Adrenal gland (tissue), 12 donors: ENCODE data around the gene PRSS21. TPM values are rescaled to one million over a fixed set of nuclear protein-coding genes. Genes with fewer than 3 reads are reported as not detected.

Experiments used
- DNase-seq, 7 donors: peaks; one replicate each; pipeline ENCODE4 v3.0.0-alpha.2; 2019 to 2020
- H3K27ac ChIP-seq, 5 donors: fragments of 200-600 bp; sonication (generic) in 4 of 5; 1 replicate in 3 of 5; 2 replicates in 2 of 5; pipeline versions ENCODE4 v1.5.1 to v1.8.0; 2016 to 2020; ENCODE audit warnings: mild to moderate bottlenecking in 1 of 5
- H3K27me3 ChIP-seq: fragments of 200-600 bp; 2 replicates; pipeline ENCODE4 v1.8.0; 2021
- H3K36me3 ChIP-seq, 2 donors: fragments of 200-600 bp; replicated peaks in 1 of 2; 1 replicate in 1 of 2; 2 replicates in 1 of 2; pipeline versions ENCODE4 v1.5.1 to v1.8.0; 2018 to 2022
- H3K4me1 ChIP-seq, 2 donors: fragments of 200-600 bp; replicated peaks in 1 of 2; 1 replicate in 1 of 2; 2 replicates in 1 of 2; pipeline versions ENCODE4 v1.5.1 to v1.8.0; 2018 to 2021
- H3K4me3 ChIP-seq, 4 donors: fragments of 200-600 bp; sonication (generic) in 3 of 4; one replicate each; pipeline ENCODE4 v1.5.1; 2016 to 2018
- H3K9me3 ChIP-seq, 3 donors: fragments of 200-600 bp; sonication (generic) in 1 of 3; replicated peaks in 1 of 3; 1 replicate in 2 of 3; 2 replicates in 1 of 3; pipeline versions ENCODE4 v1.5.1 to v1.8.0; 2016 to 2021
- POLR2A ChIP-seq, 2 donors: fragments of 450-650 bp; IDR thresholded peaks; one replicate each; pipeline ENCODE4 v1.6.1; 2017; ENCODE audit warnings: antibody characterized with exemption in 2 of 2, mild to moderate bottlenecking in 2 of 2, moderate library complexity in 1 of 2
- WGBS, 4 donors: extraction: QIAGEN DNeasy Blood & Tissue Kit in 2 of 4; methylation state at CpG; one replicate each; pipeline versions ENCODE4 v1.1.5 to v1.1.7; 2013 to 2017; 5-methylcytosine and 5-hydroxymethylcytosine counted together
- intact Hi-C, 2 donors: fragments of 100-400 bp; cut with DNase I; formaldehyde crosslinking; loops; one replicate each; pipeline versions ENCODE4 v1.14.1 to v1.15.0; 2022 to 2023
- polyA plus RNA-seq, 3 donors: library from polyadenylated mRNA; stranded (reverse); fragments of 200-250 nt in 2 of 3; fragments of 350-450 nt in 1 of 3; fragmentation: Illumina TruSeq in 1 of 3; extraction: RNeasy Lipid Tissue Mini Kit (QIAGEN cat#74804) in 1 of 3; gene quantifications; one replicate each; pipeline ENCODE4 v1.2.3, GENCODE V29; 2013 to 2014
- total RNA-seq, 9 donors: library from RNA; depleted of rRNA in 4 of 9; stranded (reverse); fragments of >200 nt in 4 of 9; fragments of 120-200 nt in 1 of 9; fragmentation: NEBNext Ultra II Directional in 1 of 9; extraction: Animal tissue kit (Norgen Biotek cat#: 25700) in 1 of 9; gene quantifications; one replicate each; pipeline versions ENCODE4 v1.1.0 to v1.2.4, GENCODE V29; 2013 to 2023
- TF ChIP-seq, protein P1 (sequence below), 6 experiments: fragments of 450-650 bp in 4 of 6; fragments of 200-600 bp in 2 of 6; sonication (generic) in 1 of 6; IDR thresholded peaks; 1 replicate in 5 of 6; 2 replicates in 1 of 6; pipeline versions ENCODE4 v1.5.1 to v1.8.0; 2016 to 2021; ENCODE audit warnings: antibody characterized with exemption in 6 of 6, mild to moderate bottlenecking in 2 of 6, moderate library complexity in 1 of 6
- donor health status: healthy with polysubstance abuse.
- donor health status: Bipolar disorder and iron deficiency.
- donor health status: DM: yes; HTN: yes; CAD: no.
- donor health status: DM: no; HTN: no; CAD: no.
- donor health status: DM: no; HTN: no; CAD: no.
- donor health status: DM: yes; HTN: yes; CAD: no.

The PRSS21 gene
- total and polyA plus RNA-seq, 12 donors: 0.20 to 2.6 (median 0.85) TPM; not detected in 6

DNA sequence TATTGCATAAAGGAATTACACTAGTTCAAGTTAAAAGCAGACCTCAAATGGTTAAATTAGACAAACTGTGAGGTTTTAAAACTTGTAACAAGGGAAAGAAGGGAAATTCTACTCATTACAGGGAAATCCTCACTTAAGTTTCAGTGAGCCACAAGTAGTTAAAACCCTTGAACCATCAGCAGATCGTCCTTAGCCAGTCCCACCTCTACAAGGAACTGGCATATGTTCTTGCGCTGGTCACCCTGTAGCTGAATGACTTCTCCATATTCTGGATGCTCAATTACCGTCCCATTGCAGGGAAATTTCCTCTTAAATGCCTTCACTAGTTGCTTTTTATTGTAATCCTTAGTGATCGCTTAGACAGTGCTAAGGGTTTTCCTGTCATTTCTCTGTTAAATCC lies 5.5 kb downstream of the PRSS21 start:
- Histone ChIP-seq H3K27me3 (no peaks in the 10 kb centered on the region), H3K27ac (no peak overlapping the region), H3K9me3 (no peaks in the 10 kb centered on the region), H3K36me3 (no peaks in the 10 kb centered on the region), H3K4me3 (no peak overlapping the region), H3K4me1 (no peaks in the 10 kb centered on the region)
- DNase-seq: no peak
- no peak for TF ChIP-seq POLR2A (IDR thresholded peaks at IDR 0.05)
- TF ChIP-seq, protein P1, sequence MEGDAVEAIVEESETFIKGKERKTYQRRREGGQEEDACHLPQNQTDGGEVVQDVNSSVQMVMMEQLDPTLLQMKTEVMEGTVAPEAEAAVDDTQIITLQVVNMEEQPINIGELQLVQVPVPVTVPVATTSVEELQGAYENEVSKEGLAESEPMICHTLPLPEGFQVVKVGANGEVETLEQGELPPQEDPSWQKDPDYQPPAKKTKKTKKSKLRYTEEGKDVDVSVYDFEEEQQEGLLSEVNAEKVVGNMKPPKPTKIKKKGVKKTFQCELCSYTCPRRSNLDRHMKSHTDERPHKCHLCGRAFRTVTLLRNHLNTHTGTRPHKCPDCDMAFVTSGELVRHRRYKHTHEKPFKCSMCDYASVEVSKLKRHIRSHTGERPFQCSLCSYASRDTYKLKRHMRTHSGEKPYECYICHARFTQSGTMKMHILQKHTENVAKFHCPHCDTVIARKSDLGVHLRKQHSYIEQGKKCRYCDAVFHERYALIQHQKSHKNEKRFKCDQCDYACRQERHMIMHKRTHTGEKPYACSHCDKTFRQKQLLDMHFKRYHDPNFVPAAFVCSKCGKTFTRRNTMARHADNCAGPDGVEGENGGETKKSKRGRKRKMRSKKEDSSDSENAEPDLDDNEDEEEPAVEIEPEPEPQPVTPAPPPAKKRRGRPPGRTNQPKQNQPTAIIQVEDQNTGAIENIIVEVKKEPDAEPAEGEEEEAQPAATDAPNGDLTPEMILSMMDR (IDR thresholded peaks at IDR 0.05): no peak
- WGBS, 4 donors: 55 to 71% (median 62%) methylated on average over 4 of the region's 4 CpGs
- intact Hi-C loops: no loop called here

DNA sequence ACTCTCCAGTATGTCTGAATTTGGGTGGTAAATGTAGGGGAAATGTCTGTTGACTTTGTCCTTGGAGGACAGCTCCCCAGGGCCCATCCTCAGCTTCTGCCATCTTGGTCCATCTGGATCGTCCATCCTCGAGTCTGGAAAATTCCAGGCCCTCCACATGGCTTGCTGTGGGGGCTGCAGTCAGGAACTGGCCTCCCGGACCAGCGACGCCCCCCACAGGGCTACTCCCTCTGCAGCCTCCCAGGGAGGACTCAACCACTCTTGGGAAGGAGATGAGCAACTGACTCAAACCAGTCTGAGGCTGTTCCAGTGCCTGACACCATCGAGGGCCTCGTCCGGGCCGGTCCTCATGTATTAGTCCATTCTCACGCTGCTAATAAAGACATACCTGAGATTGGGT lies 7.6 kb downstream of the PRSS21 start:
- no peaks in the 10 kb centered on the region for H3K27me3 ChIP-seq
- 77 to 84% (median 80%) methylated on average over 7 to 10 of the region's 10 CpGs for WGBS, 4 donors
- H3K4me3 ChIP-seq: no peak overlapping the region
- intact Hi-C loops: no loop called here
- no peak for DNase-seq
- no peak overlapping the region for H3K27ac ChIP-seq
- H3K4me1 ChIP-seq: no peaks in the 10 kb centered on the region
- TF ChIP-seq, protein P1 (IDR thresholded peaks at IDR 0.05): no peak
- TF ChIP-seq POLR2A (IDR thresholded peaks at IDR 0.05): no peak
- H3K9me3 ChIP-seq: no peaks in the 10 kb centered on the region
- no peaks in the 10 kb centered on the region for H3K36me3 ChIP-seq

DNA sequence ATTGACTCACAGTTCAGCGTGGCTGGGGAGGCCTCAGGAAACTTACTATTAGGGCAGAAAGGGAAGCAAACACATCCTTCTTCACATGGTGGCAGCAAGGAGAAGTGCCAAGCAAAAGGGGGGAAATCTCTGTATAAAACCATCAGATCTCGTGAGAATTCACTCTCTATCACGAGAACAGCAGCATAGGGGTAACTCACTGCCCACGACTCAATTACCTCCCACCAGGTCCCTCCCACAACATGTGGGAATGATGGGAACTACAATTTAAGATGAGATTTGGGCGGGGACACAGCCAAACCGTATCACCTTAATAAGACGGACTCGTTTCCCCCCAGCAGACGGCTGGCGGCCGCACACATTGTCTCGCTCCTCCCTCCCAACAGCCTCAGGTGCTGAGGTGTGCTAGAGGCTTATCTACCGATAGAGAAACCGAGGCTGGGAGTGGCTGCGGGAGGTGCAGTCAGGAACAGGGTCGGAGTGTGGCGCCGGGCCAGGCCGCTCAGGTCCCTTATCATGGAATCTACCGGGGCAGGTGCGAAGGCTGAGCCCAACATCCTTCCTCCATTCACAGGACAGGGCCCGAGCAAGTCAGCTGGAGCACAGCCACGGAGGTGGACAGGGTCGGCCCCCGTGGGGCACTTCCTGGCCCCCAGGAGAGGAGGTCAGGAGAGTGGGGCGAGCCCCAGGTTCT lies 8.2 kb downstream of the PRSS21 start:
- 70 to 79% (median 75%) methylated on average over 19 to 26 of the region's 26 CpGs for WGBS, 4 donors
- no peaks in the 10 kb centered on the region for H3K9me3 ChIP-seq
- H3K36me3 ChIP-seq: no peaks in the 10 kb centered on the region
- no peak for DNase-seq
- H3K27ac ChIP-seq: no peak overlapping the region
- H3K27me3 ChIP-seq: no peaks in the 10 kb centered on the region
- intact Hi-C loops: no loop called here
- no peaks in the 10 kb centered on the region for H3K4me1 ChIP-seq
- H3K4me3 ChIP-seq: no peak overlapping the region
- TF ChIP-seq POLR2A (IDR thresholded peaks at IDR 0.05): no peak
- TF ChIP-seq, protein P1 (IDR thresholded peaks at IDR 0.05): no peak

DNA sequence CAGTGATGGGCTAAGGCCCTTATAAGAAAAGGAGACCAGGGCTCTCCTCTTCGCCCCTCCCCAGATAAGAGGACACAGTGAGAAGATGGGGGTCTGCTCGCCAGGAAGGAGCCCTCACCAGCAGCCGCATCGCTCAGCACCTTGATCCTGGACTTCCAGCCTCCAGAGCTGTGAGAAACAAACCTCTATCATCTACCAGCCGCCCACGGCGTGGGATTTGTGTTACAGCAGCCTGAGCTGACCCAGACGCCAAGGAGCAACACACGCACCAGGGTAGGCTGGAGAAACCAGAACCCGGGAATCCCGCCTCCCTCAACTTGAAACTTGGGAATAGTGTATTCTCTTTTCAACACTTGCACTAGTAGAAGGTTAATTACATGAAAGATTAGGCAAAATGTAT lies 8.9 kb downstream of the PRSS21 start:
- DNase-seq: no peak
- no peaks in the 10 kb centered on the region for H3K9me3 ChIP-seq
- 71 to 79% (median 79%) methylated on average over 11 of the region's 11 CpGs for WGBS, 4 donors
- H3K27me3 ChIP-seq: peaks cover 4% of the 10 kb centered on the region
- intact Hi-C loops: no loop called here
- H3K36me3 ChIP-seq: no peaks in the 10 kb centered on the region
- H3K4me3 ChIP-seq: no peak overlapping the region
- no peaks in the 10 kb centered on the region for H3K4me1 ChIP-seq
- TF ChIP-seq POLR2A (IDR thresholded peaks at IDR 0.05): no peak
- TF ChIP-seq, protein P1 (IDR thresholded peaks at IDR 0.05): no peak
- H3K27ac ChIP-seq: no peak overlapping the region
